Activated naive CD4-positive, alpha-beta T cell treated with anti-CD3 and anti-CD28 coated beads, Interleukin-2, amount 10 ng/mL, durations not matched to agents 7 days and 5 days (primary cell): ENCODE results near the gene CCDC13.

ENCODE experiments used
- CTCF ChIA-PET: fragments of 350-600 bp; sonication (Branson Sonifier 250); formaldehyde crosslinking; loops from one replicate; lab custom pipeline; 2021; ENCODE audit warnings: antibody characterized with exemption; lab: Charles Lee
- DNase-seq: peaks from one replicate; pipeline ENCODE4 v3.0.0-alpha.2; 2020
- H3K27ac Mint-ChIP-seq: one replicate; pipeline ENCODE4 v1.8.0; 2021; ENCODE audit warnings: mild to moderate bottlenecking, moderate library complexity, mixed read lengths
- H3K27me3 Mint-ChIP-seq: one replicate; pipeline ENCODE4 v1.8.0; 2021; ENCODE audit warnings: mild to moderate bottlenecking, mixed read lengths
- H3K36me3 Mint-ChIP-seq: one replicate; pipeline ENCODE4 v1.8.0; 2021; ENCODE audit warnings: mixed read lengths
- H3K4me1 Mint-ChIP-seq: one replicate; pipeline ENCODE4 v1.8.0; 2021; ENCODE audit warnings: mixed read lengths
- H3K4me3 Mint-ChIP-seq: one replicate; pipeline ENCODE4 v1.8.0; 2021; ENCODE audit warnings: mild to moderate bottlenecking, moderate library complexity, mixed read lengths
- H3K9me3 Mint-ChIP-seq: one replicate; pipeline ENCODE4 v1.8.0; 2021; ENCODE audit warnings: mixed read lengths

The CCDC13 gene

GRCh38 chr3:42732196-42732828 is 40.7 kb downstream of the CCDC13 start:
- Mint-ChIP-seq H3K9me3 (no peaks in the 10 kb centered on the region), H3K27ac (no peak overlapping the region), H3K36me3 (no peaks in the 10 kb centered on the region), H3K4me1 (no peaks in the 10 kb centered on the region), H3K4me3 (no peak overlapping the region), H3K27me3 (peaks cover 15% of the 10 kb centered on the region)
- no peak for DNase-seq
- CTCF ChIA-PET: interaction anchor here (1.1 kb wide), 1 partner anchor 13 kb away, joined by 5 read pairs; no protein-coding TSS in a partner anchor

GRCh38 chr3:42731476-42732195 is 41.4 kb downstream of the CCDC13 start:
- H3K9me3 Mint-ChIP-seq: no peaks in the 10 kb centered on the region
- no peak overlapping the region for H3K4me3 Mint-ChIP-seq
- H3K27me3 Mint-ChIP-seq: peaks cover 15% of the 10 kb centered on the region
- CTCF ChIA-PET: no interaction called here
- no peak overlapping the region for H3K27ac Mint-ChIP-seq
- no peak for DNase-seq
- no peaks in the 10 kb centered on the region for H3K4me1 Mint-ChIP-seq
- H3K36me3 Mint-ChIP-seq: no peaks in the 10 kb centered on the region

- Mint-ChIP-seq H3K4me3 (no peak overlapping the region), H3K4me1 (no peaks in the 10 kb centered on the region), H3K9me3 (no peaks in the 10 kb centered on the region), H3K36me3 (no peaks in the 10 kb centered on the region), H3K27me3 (peaks cover 15% of the 10 kb centered on the region), H3K27ac (no peak overlapping the region)
- CTCF ChIA-PET: no interaction called here
- DNase-seq: no peak
Measured at GRCh38 chr3:42730706-42731420, 42.2 kb downstream of the CCDC13 start.

- Mint-ChIP-seq H3K27ac (no peak overlapping the region), H3K36me3 (no peaks in the 10 kb centered on the region), H3K9me3 (no peaks in the 10 kb centered on the region), H3K4me3 (no peak overlapping the region), H3K27me3 (peaks cover 14% of the 10 kb centered on the region), H3K4me1 (no peaks in the 10 kb centered on the region)
- CTCF ChIA-PET: no interaction called here
- no peak for DNase-seq
Measured at GRCh38 chr3:42730294-42730693, 42.8 kb downstream of the CCDC13 start.

- H3K4me1 Mint-ChIP-seq: no peaks in the 10 kb centered on the region
- no peak for DNase-seq
- no peak overlapping the region for H3K27ac Mint-ChIP-seq
- H3K36me3 Mint-ChIP-seq: no peaks in the 10 kb centered on the region
- no peak overlapping the region for H3K4me3 Mint-ChIP-seq
- H3K9me3 Mint-ChIP-seq: no peaks in the 10 kb centered on the region
- CTCF ChIA-PET: no interaction called here
- peaks cover 12% of the 10 kb centered on the region for H3K27me3 Mint-ChIP-seq
Measured at GRCh38 chr3:42729404-42730145, 43.5 kb downstream of the CCDC13 start.

- H3K9me3 Mint-ChIP-seq: no peaks in the 10 kb centered on the region
- H3K4me3 Mint-ChIP-seq: no peak overlapping the region
- peaks cover 16% of the 10 kb centered on the region for H3K27me3 Mint-ChIP-seq
- CTCF ChIA-PET: no interaction called here
- DNase-seq: no peak
- no peaks in the 10 kb centered on the region for H3K36me3 Mint-ChIP-seq
- H3K4me1 Mint-ChIP-seq: no peaks in the 10 kb centered on the region
- no peak overlapping the region for H3K27ac Mint-ChIP-seq
Measured at GRCh38 chr3:42728668-42729364, 44.2 kb downstream of the CCDC13 start.

GRCh38 chr3:42728056-42728455 is 45.0 kb downstream of the CCDC13 start:
- Mint-ChIP-seq H3K36me3 (no peaks in the 10 kb centered on the region), H3K4me3 (no peak overlapping the region), H3K27ac (no peak overlapping the region), H3K27me3 (peaks cover 17% of the 10 kb centered on the region), H3K9me3 (no peaks in the 10 kb centered on the region), H3K4me1 (no peaks in the 10 kb centered on the region)
- DNase-seq: no peak
- CTCF ChIA-PET: no interaction called here

- Mint-ChIP-seq H3K27ac (no peak overlapping the region), H3K4me3 (no peak overlapping the region), H3K4me1 (no peaks in the 10 kb centered on the region), H3K27me3 (peaks cover 20% of the 10 kb centered on the region), H3K9me3 (no peaks in the 10 kb centered on the region), H3K36me3 (no peaks in the 10 kb centered on the region)
- DNase-seq: no peak
- CTCF ChIA-PET: no interaction called here
Measured at GRCh38 chr3:42725454-42725853, 47.6 kb downstream of the CCDC13 start.

- no peak for DNase-seq
- no peak overlapping the region for H3K4me3 Mint-ChIP-seq
- no peaks in the 10 kb centered on the region for H3K9me3 Mint-ChIP-seq
- H3K4me1 Mint-ChIP-seq: no peaks in the 10 kb centered on the region
- H3K27me3 Mint-ChIP-seq: peaks cover 20% of the 10 kb centered on the region
- H3K36me3 Mint-ChIP-seq: no peaks in the 10 kb centered on the region
- CTCF ChIA-PET: interaction anchor here (1.4 kb wide), 1 partner anchor 22 kb away, joined by 3 read pairs; no protein-coding TSS in a partner anchor
- H3K27ac Mint-ChIP-seq: no peak overlapping the region
Measured at GRCh38 chr3:42723219-42723618, 49.8 kb downstream of the CCDC13 start.
